HEK293 (cell line): ENCODE data around the gene KLRC1.

ENCODE experiments used
- CTCF ChIA-PET: fragments of 350-600 bp; formaldehyde crosslinking; extraction: SDS; loops from one replicate; lab custom pipeline; 2021; ENCODE audit warnings: antibody characterized with exemption; lab: Yijun Ruan, JAX
- POLR2A ChIA-PET: fragments of 300-600 bp; formaldehyde crosslinking; extraction: SDS; loops from one replicate; lab custom pipeline; 2020; ENCODE audit warnings: antibody characterized with exemption, inconsistent platforms; lab: Yijun Ruan, JAX
- H3K27ac ChIP-seq: fragments of 200-500 bp; sonication (Bioruptor generic); 2 replicates; pipeline ENCODE4 v1.5.1; 2014; ENCODE audit warnings: low read depth, low read length, control low read depth, inconsistent platforms; ENCODE audit errors: extremely low read depth
- H3K36me3 ChIP-seq, 2 experiments: fragments of 200-500 bp in 1 of 2; sonication (Bioruptor generic) in 1 of 2; 1 replicate in 1 of 2; 2 replicates in 1 of 2; pipeline ENCODE4 v1.5.1; 2014 to 2017; ENCODE audit warnings: inconsistent platforms in 2 of 2, low read length in 2 of 2; ENCODE audit not compliant: control insufficient read depth in 2 of 2, insufficient read depth in 1 of 2
- H3K4me1 ChIP-seq: fragments of 200-500 bp; sonication (Bioruptor generic); 2 replicates; pipeline ENCODE4 v1.5.1; 2014; ENCODE audit warnings: mild to moderate bottlenecking, low read length, inconsistent platforms; ENCODE audit not compliant: control insufficient read depth, insufficient read depth
- H3K4me3 ChIP-seq: 2 replicates; pipeline ENCODE4 v1.5.1; 2011; ENCODE audit warnings: low read depth, mild to moderate bottlenecking, control low read depth, low read length, moderate library complexity
- H3K9me3 ChIP-seq: fragments of 200-500 bp; sonication (Bioruptor generic); 2 replicates; pipeline ENCODE4 v1.5.1; 2014; ENCODE audit warnings: low read depth, low read length, inconsistent platforms; ENCODE audit not compliant: control insufficient read depth, insufficient read depth
- HOXC10 ChIP-seq: sonication (generic); formaldehyde crosslinking; IDR thresholded peaks from 2 replicates; pipeline ENCODE4 v1.8.1; 2023; ENCODE audit warnings: mild to moderate bottlenecking, missing genetic modification reagents
- HOXD13 ChIP-seq: sonication (generic); formaldehyde crosslinking; IDR thresholded peaks from 2 replicates; pipeline ENCODE4 v1.8.0; 2022; ENCODE audit warnings: missing genetic modification reagents, borderline replicate concordance
- INSM2 ChIP-seq: fragments of 450-650 bp; formaldehyde crosslinking; IDR thresholded peaks from 2 replicates; pipeline ENCODE4 v1.5.1; 2016; ENCODE audit warnings: missing biosample characterization, missing genetic modification characterization
- MYNN ChIP-seq: fragments of 450-650 bp; formaldehyde crosslinking; IDR thresholded peaks from 2 replicates; pipeline ENCODE4 v1.5.1; 2016; ENCODE audit warnings: missing biosample characterization, missing genetic modification characterization, borderline replicate concordance
- OSR2 ChIP-seq: fragments of 450-650 bp; formaldehyde crosslinking; IDR thresholded peaks from 2 replicates; pipeline ENCODE4 v1.5.1; 2016; ENCODE audit warnings: missing biosample characterization, missing genetic modification characterization
- PRDM2 ChIP-seq: fragments of 450-650 bp; formaldehyde crosslinking; IDR thresholded peaks from 2 replicates; pipeline ENCODE4 v1.5.1; 2016; ENCODE audit warnings: missing biosample characterization, missing genetic modification characterization, borderline replicate concordance
- PRDM4 ChIP-seq: fragments of 450-650 bp; formaldehyde crosslinking; IDR thresholded peaks from 2 replicates; pipeline ENCODE4 v1.5.1; 2017; ENCODE audit warnings: missing biosample characterization, missing genetic modification characterization
- REPIN1 ChIP-seq: fragments of 450-650 bp; formaldehyde crosslinking; IDR thresholded peaks from 2 replicates; pipeline ENCODE4 v1.5.1; 2017; ENCODE audit warnings: missing biosample characterization, missing genetic modification characterization, low read depth
- SP3 ChIP-seq: fragments of 450-650 bp; formaldehyde crosslinking; IDR thresholded peaks from 2 replicates; pipeline ENCODE4 v1.5.1; 2016; ENCODE audit warnings: missing biosample characterization, missing genetic modification characterization
- YY2 ChIP-seq: fragments of 450-650 bp; formaldehyde crosslinking; IDR thresholded peaks from 2 replicates; pipeline ENCODE4 v1.5.1; 2016; ENCODE audit warnings: missing biosample characterization, missing genetic modification characterization
- ZBTB26 ChIP-seq: fragments of 450-650 bp; formaldehyde crosslinking; optimal IDR thresholded peaks from 2 replicates; pipeline ENCODE3; 2016; ENCODE audit warnings: missing biosample characterization, mild to moderate bottlenecking, missing genetic modification characterization
- ZIC2 ChIP-seq: fragments of 450-650 bp; formaldehyde crosslinking; IDR thresholded peaks from 2 replicates; pipeline ENCODE4 v1.5.1; 2016; ENCODE audit warnings: missing biosample characterization, missing genetic modification characterization
- ZNF19 ChIP-seq: fragments of 450-650 bp; formaldehyde crosslinking; IDR thresholded peaks from 2 replicates; pipeline ENCODE4; 2016; ENCODE audit warnings: missing biosample characterization, missing genetic modification characterization, low read depth
- ZNF223 ChIP-seq: fragments of 450-650 bp; formaldehyde crosslinking; IDR thresholded peaks from 2 replicates; pipeline ENCODE4 v1.5.1; 2016; ENCODE audit warnings: missing biosample characterization, missing genetic modification characterization
- ZNF302 ChIP-seq: fragments of 450-650 bp; formaldehyde crosslinking; IDR thresholded peaks from 2 replicates; pipeline ENCODE4 v1.5.1; 2016; ENCODE audit warnings: missing biosample characterization, missing genetic modification characterization, low read depth
- ZNF324 ChIP-seq: fragments of 450-650 bp; formaldehyde crosslinking; IDR thresholded peaks from 2 replicates; pipeline ENCODE4 v1.5.1; 2016; ENCODE audit warnings: missing biosample characterization, missing genetic modification characterization
- ZNF394 ChIP-seq: fragments of 450-650 bp; formaldehyde crosslinking; IDR thresholded peaks from 2 replicates; pipeline ENCODE4 v1.5.1; 2016; ENCODE audit warnings: missing biosample characterization, missing genetic modification characterization, mild to moderate bottlenecking, moderate library complexity, borderline replicate concordance
- ZNF610 ChIP-seq: fragments of 450-650 bp; formaldehyde crosslinking; IDR thresholded peaks from 2 replicates; pipeline ENCODE4 v1.5.1; 2016; ENCODE audit warnings: missing biosample characterization, missing genetic modification characterization, borderline replicate concordance
- ZNF660 ChIP-seq: fragments of 450-650 bp; IDR thresholded peaks from 2 replicates; pipeline ENCODE4 v1.5.1; 2018; ENCODE audit warnings: missing biosample characterization, mild to moderate bottlenecking, missing genetic modification characterization
- ZNF768 ChIP-seq: fragments of 450-650 bp; formaldehyde crosslinking; IDR thresholded peaks from 2 replicates; pipeline ENCODE4 v1.5.1; 2018; ENCODE audit warnings: missing biosample characterization, mild to moderate bottlenecking, missing genetic modification characterization

The KLRC1 gene

GRCh38 chr12:10497602-10498001 is 44.4 kb upstream of the KLRC1 start (continued):
- TF ChIP-seq PRDM2 (tag by site-specific recombination), result no peak
- TF ChIP-seq INSM2 (tag by site-specific recombination), result no peak
- TF ChIP-seq MYNN (tag by site-specific recombination), result no peak
- no peak for TF ChIP-seq HOXC10 (CRISPR knock-in tag)
- TF ChIP-seq ZNF302 (tag by site-specific recombination), result no peak
- TF ChIP-seq ZNF223 (tag by site-specific recombination), result no peak
- TF ChIP-seq PRDM4, result 0 out of 2 replicates have a peak, but pooled peaks have one; percentile 18
- no peak for TF ChIP-seq ZNF768

GRCh38 chr12:10491766-10492165 is 38.6 kb upstream of the KLRC1 start:
- no peak overlapping the region for H3K4me3 ChIP-seq
- POLR2A ChIA-PET, result no interaction called here
- no peaks in the 10 kb centered on the region for H3K4me1 ChIP-seq
- CTCF ChIA-PET, result interaction anchor here (0.6 kb wide), 1 partner anchor 783 kb away, joined by 3 read pairs; no protein-coding TSS in a partner anchor
- H3K9me3 ChIP-seq, result no peaks in the 10 kb centered on the region
- no peak overlapping the region for H3K27ac ChIP-seq
- no peaks in the 10 kb centered on the region for H3K36me3 ChIP-seq
- TF ChIP-seq SP3 (tag by site-specific recombination) (no peak), ZNF394 (tag by site-specific recombination) (no peak), REPIN1 (tag by site-specific recombination) (no peak), YY2 (tag by site-specific recombination) (no peak), ZNF19 (no peak), ZNF324 (no peak), ZNF660 (tag by site-specific recombination) (no peak), ZBTB26 (tag by site-specific recombination) (no peak), OSR2 (tag by site-specific recombination) (no peak), HOXD13 (CRISPR knock-in tag) (no peak), PRDM2 (tag by site-specific recombination) (no peak), ZIC2 (tag by site-specific recombination) (no peak), ZNF610 (tag by site-specific recombination) (no peak)
